ENCODE measurements around the gene ME3. TPM values are rescaled to one million over a fixed set of nuclear protein-coding genes. Genes with fewer than 3 reads are reported as not detected.

ME3 gene
- total RNA-seq, 6 experiments from 2014 or later = 1.9 to 8.5 (median 4.6) TPM

GRCh38 chr11:86627776-86628455 is 44.5 kb downstream of the ME3 start:
- H3K27ac ChIP-seq = no peak overlapping the region
- no peaks in the 10 kb centered on the region for H3K9me3 ChIP-seq
- intact Hi-C loops (cut with DNase I) = no loop called here
- no peak for DNase-seq
- no peak overlapping the region for H3K4me3 ChIP-seq
- 79% methylated on average over 6 of the region's 7 CpGs for WGBS (ENCODE audit: insufficient coverage, low coverage, low lambda C conversion rate, missing lambda C conversion rate)
- no peaks in the 10 kb centered on the region for H3K4me1 ChIP-seq
- TF ChIP-seq, protein P1, sequence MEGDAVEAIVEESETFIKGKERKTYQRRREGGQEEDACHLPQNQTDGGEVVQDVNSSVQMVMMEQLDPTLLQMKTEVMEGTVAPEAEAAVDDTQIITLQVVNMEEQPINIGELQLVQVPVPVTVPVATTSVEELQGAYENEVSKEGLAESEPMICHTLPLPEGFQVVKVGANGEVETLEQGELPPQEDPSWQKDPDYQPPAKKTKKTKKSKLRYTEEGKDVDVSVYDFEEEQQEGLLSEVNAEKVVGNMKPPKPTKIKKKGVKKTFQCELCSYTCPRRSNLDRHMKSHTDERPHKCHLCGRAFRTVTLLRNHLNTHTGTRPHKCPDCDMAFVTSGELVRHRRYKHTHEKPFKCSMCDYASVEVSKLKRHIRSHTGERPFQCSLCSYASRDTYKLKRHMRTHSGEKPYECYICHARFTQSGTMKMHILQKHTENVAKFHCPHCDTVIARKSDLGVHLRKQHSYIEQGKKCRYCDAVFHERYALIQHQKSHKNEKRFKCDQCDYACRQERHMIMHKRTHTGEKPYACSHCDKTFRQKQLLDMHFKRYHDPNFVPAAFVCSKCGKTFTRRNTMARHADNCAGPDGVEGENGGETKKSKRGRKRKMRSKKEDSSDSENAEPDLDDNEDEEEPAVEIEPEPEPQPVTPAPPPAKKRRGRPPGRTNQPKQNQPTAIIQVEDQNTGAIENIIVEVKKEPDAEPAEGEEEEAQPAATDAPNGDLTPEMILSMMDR (IDR thresholded peaks at IDR 0.05) = no peak
- no peak for TF ChIP-seq POLR2A (IDR thresholded peaks at IDR 0.05)
- H3K36me3 ChIP-seq = no peaks in the 10 kb centered on the region
- no peak for ATAC-seq
- no peaks in the 10 kb centered on the region for H3K27me3 ChIP-seq

- Histone ChIP-seq H3K27me3 (no peaks in the 10 kb centered on the region), H3K27ac (no peak overlapping the region), H3K9me3 (no peaks in the 10 kb centered on the region), H3K4me3 (no peak overlapping the region), H3K4me1 (no peaks in the 10 kb centered on the region), H3K36me3 (no peaks in the 10 kb centered on the region)
- DNase-seq (no peak), ATAC-seq (no peak)
- 64% methylated on average over 2 of the region's 2 CpGs for WGBS (ENCODE audit: insufficient coverage, low coverage, low lambda C conversion rate, missing lambda C conversion rate)
- TF ChIP-seq, protein P1 (IDR thresholded peaks at IDR 0.05) = no peak
- no peak for TF ChIP-seq POLR2A (IDR thresholded peaks at IDR 0.05)
- intact Hi-C loops (cut with DNase I) = no loop called here
Observed at GRCh38 chr11:86625981-86626380, 46.4 kb downstream of the ME3 start.

DNA sequence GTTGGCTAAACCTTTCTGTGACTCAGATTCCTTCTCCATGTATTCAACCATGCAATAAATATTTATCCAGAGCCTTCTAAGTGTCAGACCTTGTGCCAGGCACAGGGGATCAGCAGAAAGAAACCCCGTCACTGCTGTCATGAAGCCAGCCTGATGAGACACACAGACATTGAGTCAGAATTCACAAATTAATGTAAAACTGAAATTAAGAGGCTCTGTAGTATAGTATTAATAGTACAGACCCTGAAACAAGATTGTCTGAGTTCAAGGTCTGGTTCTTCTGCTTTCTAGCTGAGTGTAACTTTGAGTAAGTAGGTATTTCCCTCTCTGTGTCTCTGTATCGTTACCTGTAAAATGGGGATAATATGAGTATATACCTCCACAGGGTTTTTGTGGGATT is 46.9 kb downstream of the ME3 start:
- no peak for ATAC-seq
- intact Hi-C loops (cut with DNase I) = no loop called here
- Histone ChIP-seq H3K4me3 (no peak overlapping the region), H3K36me3 (no peaks in the 10 kb centered on the region), H3K4me1 (no peaks in the 10 kb centered on the region), H3K9me3 (no peaks in the 10 kb centered on the region), H3K27me3 (no peaks in the 10 kb centered on the region), H3K27ac (no peak overlapping the region)
- no peak for DNase-seq
- TF ChIP-seq, protein P1 (IDR thresholded peaks at IDR 0.05) = no peak
- TF ChIP-seq POLR2A (IDR thresholded peaks at IDR 0.05) = no peak
- 60% methylated on average over 2 of the region's 2 CpGs for WGBS (ENCODE audit: insufficient coverage, low coverage, low lambda C conversion rate, missing lambda C conversion rate)

DNA sequence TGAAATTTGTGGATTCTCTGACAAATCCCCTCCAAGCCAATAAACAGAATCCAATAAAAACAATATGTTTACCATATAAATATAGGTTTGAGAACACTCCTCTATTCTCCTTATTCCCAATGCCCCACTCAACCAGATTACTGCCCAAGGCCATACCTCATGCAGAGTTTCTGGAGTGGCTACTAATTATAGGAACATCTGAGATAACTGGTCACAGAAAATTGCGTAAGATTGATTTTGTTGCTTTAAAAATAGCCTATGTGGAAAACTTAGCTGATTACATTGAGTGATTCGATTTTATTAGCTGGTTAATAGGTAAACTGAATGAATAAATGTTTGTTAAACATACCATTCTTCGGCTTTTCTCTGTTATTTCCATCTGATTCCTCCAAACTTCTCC is 48.0 kb downstream of the ME3 start:
- TF ChIP-seq, protein P1 (IDR thresholded peaks at IDR 0.05) = no peak
- TF ChIP-seq POLR2A (IDR thresholded peaks at IDR 0.05) = no peak
- Histone ChIP-seq H3K27me3 (no peaks in the 10 kb centered on the region), H3K36me3 (no peaks in the 10 kb centered on the region), H3K4me3 (no peak overlapping the region), H3K27ac (no peak overlapping the region), H3K4me1 (no peaks in the 10 kb centered on the region), H3K9me3 (no peaks in the 10 kb centered on the region)
- ATAC-seq (no peak), DNase-seq (no peak)
- 42% methylated on average over 3 of the region's 3 CpGs for WGBS (ENCODE audit: insufficient coverage, low coverage, low lambda C conversion rate, missing lambda C conversion rate)
- intact Hi-C loops (cut with DNase I) = no loop called here

Data from right lobe of liver (tissue), 6 donors.